ENCODE data around the gene TIMM10.

DNA sequence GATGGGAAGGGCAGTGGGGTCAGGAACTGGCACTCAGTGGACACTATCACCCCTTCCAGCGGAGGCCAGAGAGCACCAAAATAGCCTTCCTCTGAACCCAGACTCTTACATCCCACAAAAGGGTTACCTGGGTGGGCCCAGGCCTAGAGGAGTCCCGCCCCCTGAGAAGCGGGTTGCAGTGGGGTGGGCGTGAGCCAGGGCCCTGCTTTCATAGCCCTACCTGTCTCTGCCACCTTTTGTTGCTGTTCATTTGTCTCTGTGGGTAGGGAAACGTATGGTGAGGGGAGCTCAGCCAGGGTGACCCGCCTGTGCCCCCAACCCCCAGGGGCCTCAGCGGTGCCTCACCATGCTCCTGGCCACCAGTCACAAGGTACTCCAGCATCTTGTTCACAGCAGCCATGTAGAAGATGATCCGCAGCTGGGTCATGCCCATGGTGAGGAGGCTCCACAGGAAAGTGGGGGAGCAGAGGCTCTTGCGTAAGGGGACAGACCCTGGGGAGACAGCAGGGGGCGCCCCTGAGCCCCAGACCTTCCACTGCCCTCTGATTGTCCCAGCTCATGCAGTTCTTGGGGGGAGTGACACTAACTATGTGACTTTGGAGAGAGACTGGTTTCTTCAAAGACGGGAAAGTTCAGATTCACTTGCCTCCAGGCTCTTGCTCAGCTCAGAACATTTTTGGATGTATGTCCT lies 39.0 kb downstream of the TIMM10 start:
- TF ChIP-seq CTCF (IDR thresholded peaks at IDR 0.05; ENCODE audit: poor library complexity, severe bottlenecking) (no peak), EZH2 (IDR thresholded peaks at IDR 0.05; ENCODE audit: borderline replicate concordance, insufficient read depth, low read length, poor library complexity, severe bottlenecking) (no peak), EP300 (conservative IDR thresholded peaks at IDR 0.05; ENCODE audit: poor library complexity, severe bottlenecking) (no peak), RAD21 (conservative IDR thresholded peaks at IDR 0.05) (no peak), TAF1 (IDR thresholded peaks at IDR 0.05; ENCODE audit: low read depth) (no peak)
- TF ChIP-seq, protein P1, sequence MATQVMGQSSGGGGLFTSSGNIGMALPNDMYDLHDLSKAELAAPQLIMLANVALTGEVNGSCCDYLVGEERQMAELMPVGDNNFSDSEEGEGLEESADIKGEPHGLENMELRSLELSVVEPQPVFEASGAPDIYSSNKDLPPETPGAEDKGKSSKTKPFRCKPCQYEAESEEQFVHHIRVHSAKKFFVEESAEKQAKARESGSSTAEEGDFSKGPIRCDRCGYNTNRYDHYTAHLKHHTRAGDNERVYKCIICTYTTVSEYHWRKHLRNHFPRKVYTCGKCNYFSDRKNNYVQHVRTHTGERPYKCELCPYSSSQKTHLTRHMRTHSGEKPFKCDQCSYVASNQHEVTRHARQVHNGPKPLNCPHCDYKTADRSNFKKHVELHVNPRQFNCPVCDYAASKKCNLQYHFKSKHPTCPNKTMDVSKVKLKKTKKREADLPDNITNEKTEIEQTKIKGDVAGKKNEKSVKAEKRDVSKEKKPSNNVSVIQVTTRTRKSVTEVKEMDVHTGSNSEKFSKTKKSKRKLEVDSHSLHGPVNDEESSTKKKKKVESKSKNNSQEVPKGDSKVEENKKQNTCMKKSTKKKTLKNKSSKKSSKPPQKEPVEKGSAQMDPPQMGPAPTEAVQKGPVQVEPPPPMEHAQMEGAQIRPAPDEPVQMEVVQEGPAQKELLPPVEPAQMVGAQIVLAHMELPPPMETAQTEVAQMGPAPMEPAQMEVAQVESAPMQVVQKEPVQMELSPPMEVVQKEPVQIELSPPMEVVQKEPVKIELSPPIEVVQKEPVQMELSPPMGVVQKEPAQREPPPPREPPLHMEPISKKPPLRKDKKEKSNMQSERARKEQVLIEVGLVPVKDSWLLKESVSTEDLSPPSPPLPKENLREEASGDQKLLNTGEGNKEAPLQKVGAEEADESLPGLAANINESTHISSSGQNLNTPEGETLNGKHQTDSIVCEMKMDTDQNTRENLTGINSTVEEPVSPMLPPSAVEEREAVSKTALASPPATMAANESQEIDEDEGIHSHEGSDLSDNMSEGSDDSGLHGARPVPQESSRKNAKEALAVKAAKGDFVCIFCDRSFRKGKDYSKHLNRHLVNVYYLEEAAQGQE (IDR thresholded peaks at IDR 0.05; ENCODE audit: borderline replicate concordance), result no peak
